Suprapubic skin (tissue), 4 donors: Measurements from ENCODE around the gene NLRC5. TPM values are rescaled to one million over a fixed set of nuclear protein-coding genes. Genes with fewer than 3 reads are reported as not detected.

Experiments
- DNase-seq, 2 donors: peaks; one replicate each; pipeline ENCODE4 v3.0.0-alpha.2; 2019; ENCODE audit warnings: low spot score in 2 of 2
- H3K27ac ChIP-seq: fragments of 200-600 bp; sonication (generic); one replicate; pipeline ENCODE4 v1.5.1; 2019
- H3K27me3 ChIP-seq: fragments of 200-600 bp; sonication (generic); one replicate; pipeline ENCODE4 v1.5.1; 2019
- H3K36me3 ChIP-seq: fragments of 200-600 bp; sonication (generic); one replicate; pipeline ENCODE4 v1.5.1; 2019
- H3K4me1 ChIP-seq: fragments of 200-600 bp; sonication (generic); one replicate; pipeline ENCODE4 v1.5.1; 2019
- H3K4me3 ChIP-seq: fragments of 200-600 bp; sonication (generic); one replicate; pipeline ENCODE4 v1.5.1; 2019; ENCODE audit warnings: mild to moderate bottlenecking
- H3K9me3 ChIP-seq: fragments of 200-600 bp; sonication (generic); one replicate; pipeline ENCODE4 v1.5.1; 2019
- EP300 ChIP-seq: sonication (generic); formaldehyde crosslinking; IDR thresholded peaks from one replicate; pipeline ENCODE4 v1.6.1; 2017; ENCODE audit warnings: antibody characterized with exemption
- POLR2A ChIP-seq, 2 donors: fragments of 450-650 bp; IDR thresholded peaks; one replicate each; pipeline ENCODE4 v1.6.1; 2017; ENCODE audit warnings: antibody characterized with exemption in 2 of 2, mild to moderate bottlenecking in 2 of 2, moderate library complexity in 2 of 2
- POLR2AphosphoS5 ChIP-seq, 3 donors: sonication (generic); formaldehyde crosslinking; IDR thresholded peaks; one replicate each; pipeline ENCODE4 v1.6.1; 2017; ENCODE audit warnings: antibody characterized with exemption in 3 of 3
- WGBS: methylation state at CpG from one replicate; pipeline ENCODE4 v1.1.5; 2018; 5-methylcytosine and 5-hydroxymethylcytosine counted together
- total RNA-seq, 4 donors: library from RNA; depleted of rRNA; stranded (reverse); fragments of >200 nt; gene quantifications; one replicate each; pipeline ENCODE4 v1.1.0, GENCODE V29; 2016
- TF ChIP-seq, protein P1 (sequence below), 2 donors: fragments of 200-600 bp in 1 of 2; fragments of 450-650 bp in 1 of 2; sonication (generic) in 1 of 2; IDR thresholded peaks; one replicate each; pipeline ENCODE4 v1.5.1; 2016 to 2019; ENCODE audit warnings: antibody characterized with exemption in 2 of 2, mild to moderate bottlenecking in 1 of 2, moderate library complexity in 1 of 2

NLRC5 gene
- total RNA-seq, 4 donors from 2014 or later, result 36.9 to 133 (median 54.4) TPM

DNA sequence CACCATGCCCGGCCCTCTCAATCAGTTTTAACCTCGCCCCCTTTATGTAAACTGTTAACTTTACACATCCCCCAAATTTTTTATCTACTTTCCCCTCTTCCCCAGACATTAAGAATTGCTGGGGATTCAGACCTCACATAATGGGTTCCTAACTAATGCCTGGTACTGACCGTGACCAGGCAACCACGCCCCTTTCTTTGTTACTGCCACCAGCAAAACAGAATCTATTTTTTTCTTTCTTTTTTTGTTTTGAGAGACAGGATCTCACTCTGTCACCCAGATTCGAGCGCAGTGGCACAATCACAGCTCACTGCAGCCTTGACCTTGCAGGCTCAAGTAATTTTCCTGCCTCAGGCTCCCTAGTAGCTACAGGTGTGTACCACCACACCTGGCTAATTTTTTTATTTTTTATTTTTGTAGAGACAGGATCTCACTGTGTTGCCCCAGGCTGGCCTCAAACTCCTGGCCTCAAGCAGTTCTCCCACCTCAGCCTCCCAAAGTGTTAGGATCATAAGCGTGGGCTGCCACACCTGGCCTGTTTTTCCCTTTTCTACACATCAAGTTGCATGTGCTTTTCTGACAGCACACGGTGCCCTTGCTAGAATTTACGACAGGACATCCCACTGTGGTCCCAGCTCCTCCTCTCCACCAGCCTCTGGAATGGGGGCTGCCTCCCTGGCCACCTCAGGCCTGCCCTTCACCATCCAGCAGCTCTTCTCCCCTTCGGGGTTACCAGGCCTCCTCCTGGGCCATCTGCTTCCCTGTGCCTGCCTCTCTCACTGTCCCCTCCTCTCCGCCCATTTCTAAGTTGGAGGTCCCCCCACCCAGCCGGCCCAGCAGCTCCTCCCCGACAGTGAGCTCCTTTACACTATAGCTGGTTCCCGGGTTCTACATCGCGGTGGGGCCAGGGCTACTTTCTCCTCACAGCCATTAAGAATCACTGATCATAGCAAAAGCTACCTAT, 113.8 kb downstream of the NLRC5 start:
- peaks cover 3% of the 10 kb centered on the region for H3K4me1 ChIP-seq
- no peak overlapping the region for H3K4me3 ChIP-seq
- H3K36me3 ChIP-seq, result no peaks in the 10 kb centered on the region
- TF ChIP-seq POLR2AphosphoS5 (IDR thresholded peaks at IDR 0.05) (no peak), EP300 (no peak), POLR2A (IDR thresholded peaks at IDR 0.05) (no peak)
- TF ChIP-seq, protein P1, sequence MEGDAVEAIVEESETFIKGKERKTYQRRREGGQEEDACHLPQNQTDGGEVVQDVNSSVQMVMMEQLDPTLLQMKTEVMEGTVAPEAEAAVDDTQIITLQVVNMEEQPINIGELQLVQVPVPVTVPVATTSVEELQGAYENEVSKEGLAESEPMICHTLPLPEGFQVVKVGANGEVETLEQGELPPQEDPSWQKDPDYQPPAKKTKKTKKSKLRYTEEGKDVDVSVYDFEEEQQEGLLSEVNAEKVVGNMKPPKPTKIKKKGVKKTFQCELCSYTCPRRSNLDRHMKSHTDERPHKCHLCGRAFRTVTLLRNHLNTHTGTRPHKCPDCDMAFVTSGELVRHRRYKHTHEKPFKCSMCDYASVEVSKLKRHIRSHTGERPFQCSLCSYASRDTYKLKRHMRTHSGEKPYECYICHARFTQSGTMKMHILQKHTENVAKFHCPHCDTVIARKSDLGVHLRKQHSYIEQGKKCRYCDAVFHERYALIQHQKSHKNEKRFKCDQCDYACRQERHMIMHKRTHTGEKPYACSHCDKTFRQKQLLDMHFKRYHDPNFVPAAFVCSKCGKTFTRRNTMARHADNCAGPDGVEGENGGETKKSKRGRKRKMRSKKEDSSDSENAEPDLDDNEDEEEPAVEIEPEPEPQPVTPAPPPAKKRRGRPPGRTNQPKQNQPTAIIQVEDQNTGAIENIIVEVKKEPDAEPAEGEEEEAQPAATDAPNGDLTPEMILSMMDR (IDR thresholded peaks at IDR 0.05), result no peak
- H3K9me3 ChIP-seq, result no peaks in the 10 kb centered on the region
- H3K27ac ChIP-seq, result no peak overlapping the region
- no peaks in the 10 kb centered on the region for H3K27me3 ChIP-seq
- DNase-seq, result no peak
- WGBS, result 85% methylated on average over 16 of the region's 16 CpGs

DNA sequence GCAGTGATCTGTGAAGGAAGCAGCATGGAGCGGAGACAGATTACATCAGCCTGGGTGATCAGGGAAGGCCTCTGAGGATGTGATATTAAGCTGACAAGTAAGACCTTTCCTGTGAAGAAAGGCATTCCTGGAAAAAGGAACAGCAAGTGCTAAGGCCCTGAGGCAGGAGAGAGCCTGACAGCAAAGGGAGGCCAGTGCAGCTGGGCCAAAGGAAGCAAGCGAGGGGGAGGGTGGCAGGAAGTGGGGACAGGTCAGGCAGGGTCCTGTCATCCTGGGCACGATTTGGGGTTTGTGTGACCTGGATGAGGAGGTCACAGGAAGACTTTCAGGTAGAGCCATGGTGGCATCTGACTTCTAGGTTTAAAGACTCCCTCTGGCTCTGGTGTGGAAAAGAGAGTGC, 115.3 kb downstream of the NLRC5 start:
- no peaks in the 10 kb centered on the region for H3K27me3 ChIP-seq
- 65% methylated on average over 3 of the region's 3 CpGs for WGBS
- no peaks in the 10 kb centered on the region for H3K36me3 ChIP-seq
- H3K27ac ChIP-seq, result no peak overlapping the region
- TF ChIP-seq, protein P1 (IDR thresholded peaks at IDR 0.05), result no peak
- no peak for TF ChIP-seq EP300
- no peak for TF ChIP-seq POLR2AphosphoS5 (IDR thresholded peaks at IDR 0.05)
- TF ChIP-seq POLR2A (IDR thresholded peaks at IDR 0.05), result no peak
- H3K4me3 ChIP-seq, result no peak overlapping the region
- H3K4me1 ChIP-seq, result peaks cover 3% of the 10 kb centered on the region
- H3K9me3 ChIP-seq, result no peaks in the 10 kb centered on the region
- DNase-seq, result no peak

DNA sequence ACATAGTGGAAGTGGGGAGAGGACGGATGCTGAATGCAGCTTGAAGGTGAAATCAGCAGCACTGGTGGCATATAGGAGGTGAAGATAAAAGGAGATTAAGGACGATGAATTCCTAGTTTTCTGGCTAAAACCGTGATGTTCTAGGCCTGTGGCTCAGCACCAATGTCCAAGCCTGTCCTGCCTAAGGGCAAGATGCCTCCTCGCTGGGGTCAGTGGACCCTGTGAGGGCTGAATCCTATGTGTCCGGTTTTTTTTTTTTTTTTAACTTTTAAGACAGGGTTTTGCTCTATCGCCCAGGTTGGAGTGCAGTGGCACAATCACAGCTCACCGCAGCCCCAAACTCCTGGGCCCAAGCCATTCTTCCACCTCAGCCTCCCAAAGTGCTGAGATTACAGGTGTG, 115.8 kb downstream of the NLRC5 start:
- Histone ChIP-seq H3K36me3 (no peaks in the 10 kb centered on the region), H3K4me1 (no peaks in the 10 kb centered on the region), H3K27ac (no peak overlapping the region), H3K4me3 (no peak overlapping the region), H3K27me3 (no peaks in the 10 kb centered on the region), H3K9me3 (no peaks in the 10 kb centered on the region)
- no peak for TF ChIP-seq POLR2A (IDR thresholded peaks at IDR 0.05)
- DNase-seq, result no peak
- 92% methylated on average over 7 of the region's 7 CpGs for WGBS

DNA sequence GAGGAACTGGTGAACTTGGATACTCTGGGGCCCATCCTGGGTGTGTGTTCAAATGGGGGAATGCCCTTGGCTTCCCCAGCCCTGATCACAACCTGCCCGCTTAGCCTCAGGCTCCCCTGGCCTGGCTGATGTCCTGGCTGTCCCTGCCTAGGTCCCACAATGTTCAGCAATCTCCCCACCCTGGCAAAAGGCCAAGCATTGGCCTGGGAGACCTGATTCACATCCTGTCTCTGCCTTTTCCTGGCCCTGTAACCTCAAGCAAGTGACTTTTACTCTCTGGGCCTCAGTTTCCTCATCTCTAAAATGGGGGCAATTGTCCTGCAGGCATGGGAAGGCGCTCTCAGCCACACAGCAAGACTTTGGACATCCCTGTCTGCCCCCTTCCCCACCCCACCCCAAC, 117.4 kb downstream of the NLRC5 start:
- WGBS, result 86% methylated on average over 2 of the region's 2 CpGs
- TF ChIP-seq POLR2AphosphoS5 (IDR thresholded peaks at IDR 0.05), result no peak
- TF ChIP-seq, protein P1 (IDR thresholded peaks at IDR 0.05), result no peak
- no peak for TF ChIP-seq EP300
- TF ChIP-seq POLR2A (IDR thresholded peaks at IDR 0.05), result no peak
- Histone ChIP-seq H3K36me3 (no peaks in the 10 kb centered on the region), H3K27ac (no peak overlapping the region), H3K4me1 (no peaks in the 10 kb centered on the region), H3K9me3 (no peaks in the 10 kb centered on the region), H3K4me3 (no peak overlapping the region), H3K27me3 (no peaks in the 10 kb centered on the region)
- no peak for DNase-seq

DNA sequence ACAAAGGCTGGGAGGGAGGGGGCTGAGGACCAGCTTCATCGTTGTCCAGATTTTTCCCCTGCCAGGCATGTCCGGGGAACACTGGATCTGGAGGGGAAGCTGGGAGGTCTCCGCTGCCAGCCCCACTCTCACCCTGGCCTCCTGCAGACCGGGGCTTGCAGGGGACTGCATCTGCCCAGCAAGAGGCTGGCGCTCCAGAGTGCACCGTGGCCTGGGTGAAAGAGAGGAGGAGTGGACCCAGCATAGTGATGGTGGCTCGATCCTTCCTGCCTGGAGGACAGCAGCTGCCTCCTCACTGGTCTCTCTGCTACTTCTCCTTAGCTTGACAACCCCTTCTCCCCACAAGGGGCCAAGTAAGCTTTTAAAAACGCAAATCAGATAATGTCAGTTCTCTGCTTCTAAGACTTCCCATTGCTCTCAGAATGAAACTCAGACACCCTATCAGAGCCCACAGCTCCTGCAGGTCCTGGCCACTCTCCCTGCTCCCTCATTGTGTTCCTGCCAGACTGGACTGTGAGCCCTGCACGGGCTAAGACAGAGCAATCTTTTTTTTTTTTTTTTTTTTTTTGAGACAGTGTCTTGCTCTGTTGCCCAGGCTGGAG, 118.1 kb downstream of the NLRC5 start:
- H3K4me1 ChIP-seq, result no peaks in the 10 kb centered on the region
- no peaks in the 10 kb centered on the region for H3K9me3 ChIP-seq
- DNase-seq, result no peak
- TF ChIP-seq, protein P1 (IDR thresholded peaks at IDR 0.05), result no peak
- no peak for TF ChIP-seq EP300
- WGBS, result 82% methylated on average over 9 of the region's 9 CpGs
- H3K36me3 ChIP-seq, result no peaks in the 10 kb centered on the region
- H3K4me3 ChIP-seq, result no peak overlapping the region
- H3K27ac ChIP-seq, result no peak overlapping the region
- H3K27me3 ChIP-seq, result no peaks in the 10 kb centered on the region
